Cardiac fibroblast (primary cell): ENCODE results near the gene PLSCR2.
"Not testable (repeated sequence)": the region's sequence is repeated elsewhere in the genome, so short reads cannot be mapped to it uniquely, and the experiment has no call there.

Experiments
- DNase-seq, 2 donors: peaks; one replicate each; pipeline versions ENCODE4 v3.0.0 to v3.0.0-alpha.2; 2010; ENCODE audit warnings: low read depth in 2 of 2
- H3K4me3 ChIP-seq, 2 donors: replicated peaks in 1 of 2; 1 replicate in 1 of 2; 2 replicates in 1 of 2; pipeline ENCODE4 v1.5.1; 2011; ENCODE audit warnings: low read depth in 2 of 2, low read length in 2 of 2, mild to moderate bottlenecking in 2 of 2, moderate library complexity in 1 of 2
- CTCF ChIP-seq: IDR thresholded peaks from one replicate; pipeline ENCODE4 v1.5.1; 2011; ENCODE audit warnings: low read depth, mild to moderate bottlenecking, low read length, inconsistent platforms

The PLSCR2 gene

DNA sequence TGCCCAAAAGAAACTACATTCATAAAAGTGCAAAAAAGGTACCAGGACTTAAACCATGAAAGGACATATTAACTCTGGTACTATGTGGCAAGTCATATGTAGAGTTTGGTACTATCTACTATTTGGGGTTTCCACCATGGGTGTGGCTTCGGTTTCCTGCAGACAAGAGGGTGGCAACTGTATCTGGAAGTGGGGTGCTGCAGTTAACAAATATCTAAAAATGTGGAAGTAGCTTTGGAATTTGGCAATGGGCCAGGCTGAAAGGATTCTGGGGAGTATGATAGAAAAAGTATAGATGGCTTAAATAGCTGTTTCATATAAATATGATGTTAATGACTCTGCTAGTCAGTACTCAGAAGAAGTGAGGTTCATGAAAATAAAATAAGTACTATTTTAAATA lies 44.0 kb downstream of the PLSCR2 start:
- no peak for TF ChIP-seq CTCF

GRCh38 chr3:146421819-146422759 lies 47.3 kb downstream of the PLSCR2 start:
- TF ChIP-seq CTCF, result no peak
- H3K4me3 ChIP-seq, result no peak overlapping the region
- peak; percentile 11 to 83 for DNase-seq

More for the DNA sequence above, 44.0 kb downstream of the PLSCR2 start:
- DNase-seq, result no peak
- no peak overlapping the region for H3K4me3 ChIP-seq

DNA sequence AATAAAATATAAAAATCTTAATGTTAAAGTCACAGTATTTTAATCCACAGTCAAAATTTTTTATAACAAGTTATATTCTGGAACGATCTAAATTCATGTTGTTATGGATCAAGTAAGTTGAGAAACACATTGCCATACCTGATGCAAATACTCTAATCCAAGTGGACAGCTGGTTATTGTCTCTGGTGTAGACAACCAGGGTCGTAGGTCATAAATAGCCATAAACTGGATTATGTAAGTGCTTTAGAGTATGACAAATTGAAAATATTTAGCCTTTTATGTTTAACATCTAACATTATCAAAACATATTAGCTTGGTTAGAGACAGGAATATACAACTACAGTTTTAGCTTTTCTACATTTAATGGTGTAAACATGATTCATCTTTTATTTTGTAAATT lies 53.0 kb downstream of the PLSCR2 start:
- DNase-seq, result no peak
- H3K4me3 ChIP-seq, result no peak overlapping the region
- TF ChIP-seq CTCF, result no peak

GRCh38 chr3:146414010-146414409 lies 55.4 kb downstream of the PLSCR2 start:
- no peak overlapping the region for H3K4me3 ChIP-seq
- TF ChIP-seq CTCF, result no peak
- DNase-seq, result no peak

- DNase-seq, H3K4me3 ChIP-seq: not testable (repeated sequence)
Observed at GRCh38 chr3:146412711-146413110, 56.6 kb downstream of the PLSCR2 start.

GRCh38 chr3:146407956-146408355 lies 61.4 kb downstream of the PLSCR2 start:
- TF ChIP-seq CTCF, result no peak
- no peak for DNase-seq
- no peak overlapping the region for H3K4me3 ChIP-seq

GRCh38 chr3:146404436-146404835 lies 64.9 kb downstream of the PLSCR2 start:
- H3K4me3 ChIP-seq, result no peak overlapping the region
- peak in 1 of 2 donors; percentile 28 for DNase-seq
- TF ChIP-seq CTCF, result no peak
